ENCODE results near the gene PWP1.

Gene PWP1

GRCh38 chr12:107685360-107686248 is at the start of gene PWP1:
Gene PWP1, plus strand, starts transcription at chr12:107685799. Its CDS starts 101 bp downstream, at chr12:107685900.
- Histone ChIP-seq H3K27ac (ENCODE audit: low read depth, low read length) (peak within 1 kb of the TSS; percentile 74), H3K4me1 (ENCODE audit: control insufficient read depth in 1 of 2, insufficient read depth in 2 of 2, low read length in 2 of 2) (peaks cover 15 to 17% of the 10 kb centered on the region in 2 donors), H3K36me3 (ENCODE audit: control insufficient read depth in 1 of 2, insufficient read depth in 2 of 2, low read length in 2 of 2) (peaks cover 7 to 25% of the 10 kb centered on the region in 2 donors), H3K27me3 (ENCODE audit: control insufficient read depth in 1 of 2, insufficient read depth in 2 of 2, low read length in 2 of 2) (no peaks in the 10 kb centered on the region), H3K4me3 (ENCODE audit: low read depth in 1 of 2, low read length in 2 of 2) (peak within 1 kb of the TSS; percentile 94), H3K9ac (ENCODE audit: low read depth in 1 of 2, low read length in 2 of 2) (peak within 1 kb of the TSS; percentile 78 to 89), H3K9me3 (ENCODE audit: control insufficient read depth in 1 of 2, low read length in 2 of 2) (no peaks in the 10 kb centered on the region)

- Histone ChIP-seq H3K4me3 (ENCODE audit: low read depth in 1 of 2, low read length in 2 of 2) (no peak overlapping the region), H3K27me3 (ENCODE audit: control insufficient read depth in 1 of 2, insufficient read depth in 2 of 2, low read length in 2 of 2) (peaks cover 0 to 4% of the 10 kb centered on the region in 2 donors), H3K9ac (ENCODE audit: low read depth in 1 of 2, low read length in 2 of 2) (no peak overlapping the region), H3K27ac (ENCODE audit: low read depth, low read length) (no peak overlapping the region), H3K4me1 (ENCODE audit: control insufficient read depth in 1 of 2, insufficient read depth in 2 of 2, low read length in 2 of 2) (no peaks in the 10 kb centered on the region), H3K36me3 (ENCODE audit: control insufficient read depth in 1 of 2, insufficient read depth in 2 of 2, low read length in 2 of 2) (no peaks in the 10 kb centered on the region), H3K9me3 (ENCODE audit: control insufficient read depth in 1 of 2, low read length in 2 of 2) (no peaks in the 10 kb centered on the region)
Measured at GRCh38 chr12:107641154-107641553, 44.4 kb upstream of the PWP1 start.

- Histone ChIP-seq H3K4me3 (ENCODE audit: low read depth in 1 of 2, low read length in 2 of 2) (no peak overlapping the region), H3K27me3 (ENCODE audit: control insufficient read depth in 1 of 2, insufficient read depth in 2 of 2, low read length in 2 of 2) (peaks cover 0 to 4% of the 10 kb centered on the region in 2 donors), H3K4me1 (ENCODE audit: control insufficient read depth in 1 of 2, insufficient read depth in 2 of 2, low read length in 2 of 2) (no peaks in the 10 kb centered on the region), H3K27ac (ENCODE audit: low read depth, low read length) (no peak overlapping the region), H3K9me3 (ENCODE audit: control insufficient read depth in 1 of 2, low read length in 2 of 2) (no peaks in the 10 kb centered on the region), H3K36me3 (ENCODE audit: control insufficient read depth in 1 of 2, insufficient read depth in 2 of 2, low read length in 2 of 2) (no peaks in the 10 kb centered on the region), H3K9ac (ENCODE audit: low read depth in 1 of 2, low read length in 2 of 2) (no peak overlapping the region)
Measured at GRCh38 chr12:107642240-107642639, 43.4 kb upstream of the PWP1 start.

GRCh38 chr12:107645630-107646333 is 39.8 kb upstream of the PWP1 start:
- Histone ChIP-seq H3K27ac (ENCODE audit: low read depth, low read length) (no peak overlapping the region), H3K36me3 (ENCODE audit: control insufficient read depth in 1 of 2, insufficient read depth in 2 of 2, low read length in 2 of 2) (no peaks in the 10 kb centered on the region), H3K27me3 (ENCODE audit: control insufficient read depth in 1 of 2, insufficient read depth in 2 of 2, low read length in 2 of 2) (no peaks in the 10 kb centered on the region)

DNA sequence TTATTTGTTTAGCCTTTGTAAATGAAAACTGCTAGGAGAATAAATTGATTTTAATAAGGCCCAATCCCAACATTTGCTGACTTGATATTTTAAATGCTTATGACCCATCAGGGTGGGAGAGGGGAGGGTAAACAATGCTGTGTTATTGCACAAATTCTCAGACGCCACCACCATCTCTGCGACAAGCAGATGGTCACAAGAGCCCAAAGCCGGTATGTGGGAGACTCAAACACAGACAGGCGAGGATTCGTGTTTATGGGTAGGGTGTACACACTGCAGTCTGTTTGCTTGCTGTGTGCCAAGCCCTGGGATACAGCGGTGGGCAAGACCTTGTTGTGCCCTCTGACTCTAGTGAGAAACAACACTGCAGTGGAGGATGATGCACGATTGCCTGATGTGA is 39.2 kb upstream of the PWP1 start:
- Histone ChIP-seq H3K4me3 (ENCODE audit: low read depth in 1 of 2, low read length in 2 of 2) (no peak overlapping the region), H3K27ac (ENCODE audit: low read depth, low read length) (no peak overlapping the region), H3K9ac (ENCODE audit: low read depth in 1 of 2, low read length in 2 of 2) (no peak overlapping the region)

More at GRCh38 chr12:107645630-107646333, 39.8 kb upstream of the PWP1 start:
- Histone ChIP-seq H3K4me1 (ENCODE audit: control insufficient read depth in 1 of 2, insufficient read depth in 2 of 2, low read length in 2 of 2) (no peaks in the 10 kb centered on the region), H3K9me3 (ENCODE audit: control insufficient read depth in 1 of 2, low read length in 2 of 2) (no peaks in the 10 kb centered on the region), H3K4me3 (ENCODE audit: low read depth in 1 of 2, low read length in 2 of 2) (no peak overlapping the region), H3K9ac (ENCODE audit: low read depth in 1 of 2, low read length in 2 of 2) (no peak overlapping the region)

DNA sequence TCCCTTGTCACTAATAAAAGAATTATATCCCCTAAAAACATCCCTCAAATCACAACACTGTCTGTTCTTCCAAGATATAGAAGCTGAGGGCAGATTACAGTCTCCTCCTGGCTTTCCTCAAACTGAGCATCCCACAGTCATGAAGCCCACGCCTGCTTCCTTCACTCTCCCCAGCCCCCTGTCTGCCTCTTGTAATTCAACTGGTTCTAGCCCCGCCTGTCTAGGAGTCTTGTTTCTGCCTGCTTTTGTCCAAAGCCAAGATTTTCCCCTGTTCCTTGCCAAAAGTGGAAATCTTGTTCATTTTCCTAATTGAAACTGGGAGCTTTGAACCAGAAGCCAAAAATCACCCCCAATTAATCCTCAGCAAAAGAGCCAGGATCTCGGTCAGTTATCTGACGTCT is 35.9 kb upstream of the PWP1 start:
- Histone ChIP-seq H3K9me3 (ENCODE audit: control insufficient read depth in 1 of 2, low read length in 2 of 2) (no peaks in the 10 kb centered on the region), H3K27ac (ENCODE audit: low read depth, low read length) (no peak overlapping the region), H3K36me3 (ENCODE audit: control insufficient read depth in 1 of 2, insufficient read depth in 2 of 2, low read length in 2 of 2) (no peaks in the 10 kb centered on the region), H3K4me1 (ENCODE audit: control insufficient read depth in 1 of 2, insufficient read depth in 2 of 2, low read length in 2 of 2) (peaks cover under 1 to 1% of the 10 kb centered on the region in 2 donors), H3K9ac (ENCODE audit: low read depth in 1 of 2, low read length in 2 of 2) (no peak overlapping the region), H3K27me3 (ENCODE audit: control insufficient read depth in 1 of 2, insufficient read depth in 2 of 2, low read length in 2 of 2) (no peaks in the 10 kb centered on the region), H3K4me3 (ENCODE audit: low read depth in 1 of 2, low read length in 2 of 2) (no peak overlapping the region)

More for the DNA sequence above, 39.2 kb upstream of the PWP1 start:
- H3K4me1 ChIP-seq (ENCODE audit: control insufficient read depth in 1 of 2, insufficient read depth in 2 of 2, low read length in 2 of 2) = no peaks in the 10 kb centered on the region
- H3K36me3 ChIP-seq (ENCODE audit: control insufficient read depth in 1 of 2, insufficient read depth in 2 of 2, low read length in 2 of 2) = no peaks in the 10 kb centered on the region
- no peaks in the 10 kb centered on the region for H3K27me3 ChIP-seq (ENCODE audit: control insufficient read depth in 1 of 2, insufficient read depth in 2 of 2, low read length in 2 of 2)
- no peaks in the 10 kb centered on the region for H3K9me3 ChIP-seq (ENCODE audit: control insufficient read depth in 1 of 2, low read length in 2 of 2)

DNA sequence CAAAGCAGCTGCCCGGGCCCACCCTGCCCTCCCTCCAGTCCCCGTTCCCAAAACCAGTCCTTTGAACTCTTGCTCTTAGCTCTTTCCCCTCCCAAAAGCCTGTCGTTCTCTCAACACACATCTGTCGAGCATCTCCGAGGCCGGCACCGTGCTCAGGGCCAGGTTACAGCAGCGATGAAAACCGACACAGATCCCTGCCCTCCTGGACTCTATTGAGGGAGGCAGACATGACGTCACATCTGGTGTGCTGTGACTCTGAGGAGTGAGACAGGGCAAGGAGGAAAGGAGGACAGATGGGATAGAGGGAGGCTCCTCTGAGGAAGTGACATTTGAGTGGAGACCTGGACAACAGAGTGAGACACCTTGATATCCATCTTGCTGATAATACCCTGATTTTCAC is 34.6 kb upstream of the PWP1 start:
- no peaks in the 10 kb centered on the region for H3K36me3 ChIP-seq (ENCODE audit: control insufficient read depth in 1 of 2, insufficient read depth in 2 of 2, low read length in 2 of 2)
- H3K9me3 ChIP-seq (ENCODE audit: control insufficient read depth in 1 of 2, low read length in 2 of 2) = no peaks in the 10 kb centered on the region
- peaks cover 5 to 11% of the 10 kb centered on the region in 2 donors for H3K4me1 ChIP-seq (ENCODE audit: control insufficient read depth in 1 of 2, insufficient read depth in 2 of 2, low read length in 2 of 2)
- no peak overlapping the region for H3K9ac ChIP-seq (ENCODE audit: low read depth in 1 of 2, low read length in 2 of 2)
- H3K27me3 ChIP-seq (ENCODE audit: control insufficient read depth in 1 of 2, insufficient read depth in 2 of 2, low read length in 2 of 2) = no peaks in the 10 kb centered on the region
- no peak overlapping the region for H3K4me3 ChIP-seq (ENCODE audit: low read depth in 1 of 2, low read length in 2 of 2)
- H3K27ac ChIP-seq (ENCODE audit: low read depth, low read length) = no peak overlapping the region

GRCh38 chr12:107651571-107652449 is 33.8 kb upstream of the PWP1 start:
- Histone ChIP-seq H3K4me3 (ENCODE audit: low read depth in 1 of 2, low read length in 2 of 2) (no peak overlapping the region), H3K27me3 (ENCODE audit: control insufficient read depth in 1 of 2, insufficient read depth in 2 of 2, low read length in 2 of 2) (no peaks in the 10 kb centered on the region), H3K9me3 (ENCODE audit: control insufficient read depth in 1 of 2, low read length in 2 of 2) (no peaks in the 10 kb centered on the region), H3K27ac (ENCODE audit: low read depth, low read length) (no peak overlapping the region), H3K4me1 (ENCODE audit: control insufficient read depth in 1 of 2, insufficient read depth in 2 of 2, low read length in 2 of 2) (peaks cover 5 to 11% of the 10 kb centered on the region in 2 donors), H3K9ac (ENCODE audit: low read depth in 1 of 2, low read length in 2 of 2) (no peak overlapping the region), H3K36me3 (ENCODE audit: control insufficient read depth in 1 of 2, insufficient read depth in 2 of 2, low read length in 2 of 2) (no peaks in the 10 kb centered on the region)

DNA sequence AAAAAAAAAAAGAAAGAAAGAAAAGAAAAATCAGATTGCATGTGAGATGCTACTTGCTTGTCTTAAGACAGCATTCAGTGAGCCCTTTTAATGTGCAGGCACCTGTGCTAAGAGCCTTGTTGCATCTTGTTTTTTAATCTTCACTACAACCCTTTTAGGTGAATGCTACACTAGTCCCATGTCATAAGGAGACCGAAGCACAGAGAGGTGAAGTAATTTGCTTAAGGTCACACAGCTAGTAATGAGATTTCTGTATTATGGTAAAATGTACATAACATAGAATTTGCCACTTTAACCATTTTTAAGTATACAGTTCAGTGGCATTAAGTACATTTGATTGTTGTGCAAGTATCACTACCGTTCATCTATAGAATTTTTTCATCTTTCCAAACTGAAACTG is 32.1 kb upstream of the PWP1 start:
- Histone ChIP-seq H3K36me3 (ENCODE audit: control insufficient read depth in 1 of 2, insufficient read depth in 2 of 2, low read length in 2 of 2) (no peaks in the 10 kb centered on the region), H3K4me1 (ENCODE audit: control insufficient read depth in 1 of 2, insufficient read depth in 2 of 2, low read length in 2 of 2) (peaks cover 13 to 23% of the 10 kb centered on the region in 2 donors), H3K27ac (ENCODE audit: low read depth, low read length) (no peak overlapping the region), H3K4me3 (ENCODE audit: low read depth in 1 of 2, low read length in 2 of 2) (no peak overlapping the region), H3K27me3 (ENCODE audit: control insufficient read depth in 1 of 2, insufficient read depth in 2 of 2, low read length in 2 of 2) (no peaks in the 10 kb centered on the region), H3K9me3 (ENCODE audit: control insufficient read depth in 1 of 2, low read length in 2 of 2) (no peaks in the 10 kb centered on the region), H3K9ac (ENCODE audit: low read depth in 1 of 2, low read length in 2 of 2) (no peak overlapping the region)
